ENCODE measurements around the gene SLC24A4. TPM values are rescaled to one million over a fixed set of nuclear protein-coding genes. Genes with fewer than 3 reads are reported as not detected.

Gene SLC24A4
- total RNA-seq, 3 donors from 2014 or later: 0.15 to 0.96 TPM; not detected in 1

GRCh38 chr14:92441751-92442504 lies 119.0 kb downstream of the SLC24A4 start:
- Histone ChIP-seq H3K4me3 (no peak overlapping the region), H3K27me3 (no peaks in the 10 kb centered on the region), H3K9me3 (no peaks in the 10 kb centered on the region), H3K36me3 (no peaks in the 10 kb centered on the region), H3K4me1 (no peaks in the 10 kb centered on the region), H3K27ac (no peak overlapping the region)
- no peak for DNase-seq (ENCODE audit: low spot score in 2 of 2)
- intact Hi-C loops (cut with DNase I; ENCODE audit: low total_unique reads): no loop called here
- TF ChIP-seq POLR2A (IDR thresholded peaks at IDR 0.05) (no peak), POLR2AphosphoS5 (IDR thresholded peaks at IDR 0.05) (no peak), CTCF (IDR thresholded peaks at IDR 0.05) (no peak)

- no peaks in the 10 kb centered on the region for H3K9me3 ChIP-seq
- TF ChIP-seq POLR2A (IDR thresholded peaks at IDR 0.05) (no peak), POLR2AphosphoS5 (IDR thresholded peaks at IDR 0.05) (no peak), CTCF (IDR thresholded peaks at IDR 0.05) (no peak)
- no peaks in the 10 kb centered on the region for H3K27me3 ChIP-seq
- H3K36me3 ChIP-seq: no peaks in the 10 kb centered on the region
- H3K4me3 ChIP-seq: no peak overlapping the region
- H3K27ac ChIP-seq: no peak overlapping the region
- intact Hi-C loops (cut with DNase I; ENCODE audit: low total_unique reads): no loop called here
- H3K4me1 ChIP-seq: no peaks in the 10 kb centered on the region
- DNase-seq (ENCODE audit: low spot score in 2 of 2): no peak
Observed at GRCh38 chr14:92443167-92443566, 120.2 kb downstream of the SLC24A4 start.

GRCh38 chr14:92443741-92444140 lies 120.8 kb downstream of the SLC24A4 start:
- Histone ChIP-seq H3K4me1 (no peaks in the 10 kb centered on the region), H3K27me3 (no peaks in the 10 kb centered on the region), H3K4me3 (no peak overlapping the region), H3K9me3 (no peaks in the 10 kb centered on the region), H3K36me3 (no peaks in the 10 kb centered on the region), H3K27ac (no peak overlapping the region)
- intact Hi-C loops (cut with DNase I; ENCODE audit: low total_unique reads): no loop called here
- TF ChIP-seq CTCF (IDR thresholded peaks at IDR 0.05): no peak
- no peak for DNase-seq (ENCODE audit: low spot score in 2 of 2)

GRCh38 chr14:92446771-92447170 lies 123.8 kb downstream of the SLC24A4 start:
- intact Hi-C loops (cut with DNase I; ENCODE audit: low total_unique reads): loop anchor here (1.0 kb wide), 1 partner anchor 24 kb away; no protein-coding TSS in a partner anchor
- Histone ChIP-seq H3K27me3 (no peaks in the 10 kb centered on the region), H3K4me1 (no peaks in the 10 kb centered on the region), H3K36me3 (no peaks in the 10 kb centered on the region), H3K4me3 (no peak overlapping the region), H3K9me3 (no peaks in the 10 kb centered on the region), H3K27ac (no peak overlapping the region)
- DNase-seq (ENCODE audit: low spot score in 2 of 2): no peak
- TF ChIP-seq CTCF (IDR thresholded peaks at IDR 0.05) (no peak), POLR2A (IDR thresholded peaks at IDR 0.05) (no peak), POLR2AphosphoS5 (IDR thresholded peaks at IDR 0.05) (no peak)

- Histone ChIP-seq H3K27ac (no peak overlapping the region), H3K4me3 (no peak overlapping the region), H3K36me3 (no peaks in the 10 kb centered on the region), H3K27me3 (no peaks in the 10 kb centered on the region), H3K9me3 (no peaks in the 10 kb centered on the region), H3K4me1 (no peaks in the 10 kb centered on the region)
- TF ChIP-seq POLR2AphosphoS5 (IDR thresholded peaks at IDR 0.05) (no peak), CTCF (IDR thresholded peaks at IDR 0.05) (no peak)
- intact Hi-C loops (cut with DNase I; ENCODE audit: low total_unique reads): loop anchor here (1.0 kb wide), 1 partner anchor 23 kb away; no protein-coding TSS in a partner anchor
- DNase-seq (ENCODE audit: low spot score in 2 of 2): no peak
Observed at GRCh38 chr14:92447416-92448197, 124.6 kb downstream of the SLC24A4 start.

Data from breast epithelium (tissue), 4 donors.